PFSK-1 (cell line): ENCODE data around the gene HDAC4.

Experiments
- FOXP2 ChIP-seq: optimal IDR thresholded peaks from 2 replicates; pipeline ENCODE3; 2011; ENCODE audit warnings: borderline replicate concordance, control low read depth, inconsistent platforms; ENCODE audit not compliant: insufficient read depth; ENCODE audit errors: extremely low read length, extremely low read depth
- POLR2AphosphoS5 ChIP-seq: IDR thresholded peaks from 2 replicates; pipeline ENCODE4 v1.6.1; 2012; ENCODE audit warnings: low read depth, mild to moderate bottlenecking, control low read depth, low read length, moderate library complexity
- SIN3A ChIP-seq: IDR thresholded peaks from 2 replicates; pipeline ENCODE4 v1.6.1; 2012; ENCODE audit warnings: mild to moderate bottlenecking, low read length, moderate library complexity, borderline replicate concordance; ENCODE audit not compliant: insufficient read depth
- TAF1 ChIP-seq: IDR thresholded peaks from 2 replicates; pipeline ENCODE4 v1.6.1; 2012; ENCODE audit warnings: low read length, control low read depth, borderline replicate concordance; ENCODE audit not compliant: insufficient read depth
- TF ChIP-seq, protein P1 (sequence below), 2 experiments: IDR thresholded peaks; 2 replicates each; pipeline versions ENCODE4 v1.6.1 to v1.8.0; 2011 to 2012; ENCODE audit warnings: low read depth in 2 of 2, low read length in 2 of 2, control low read depth in 1 of 2, inconsistent platforms in 1 of 2, mild to moderate bottlenecking in 1 of 2, moderate library complexity in 1 of 2; ENCODE audit not compliant: insufficient read depth in 1 of 2

DNA sequence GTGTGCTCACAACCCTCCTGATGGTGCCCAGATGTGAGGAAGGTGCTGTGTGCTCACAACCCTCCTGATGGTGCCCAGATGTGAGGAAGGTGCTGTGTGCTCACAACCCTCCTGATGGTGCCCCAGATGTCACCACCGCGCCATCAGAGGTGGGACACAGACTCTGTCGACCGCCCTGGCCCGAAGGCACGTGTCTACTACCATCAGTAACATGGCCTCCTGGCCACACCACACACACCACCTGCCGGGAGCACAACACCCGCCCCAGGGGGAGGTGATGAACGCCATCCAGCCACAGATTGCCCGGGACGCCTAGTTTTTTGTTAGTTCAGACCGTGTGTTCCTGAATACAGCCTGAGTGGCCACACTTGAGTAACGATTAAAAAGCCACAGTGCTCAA lies 24.5 kb downstream of the HDAC4 start:
- no peak for TF ChIP-seq FOXP2
- TF ChIP-seq, protein P1, sequence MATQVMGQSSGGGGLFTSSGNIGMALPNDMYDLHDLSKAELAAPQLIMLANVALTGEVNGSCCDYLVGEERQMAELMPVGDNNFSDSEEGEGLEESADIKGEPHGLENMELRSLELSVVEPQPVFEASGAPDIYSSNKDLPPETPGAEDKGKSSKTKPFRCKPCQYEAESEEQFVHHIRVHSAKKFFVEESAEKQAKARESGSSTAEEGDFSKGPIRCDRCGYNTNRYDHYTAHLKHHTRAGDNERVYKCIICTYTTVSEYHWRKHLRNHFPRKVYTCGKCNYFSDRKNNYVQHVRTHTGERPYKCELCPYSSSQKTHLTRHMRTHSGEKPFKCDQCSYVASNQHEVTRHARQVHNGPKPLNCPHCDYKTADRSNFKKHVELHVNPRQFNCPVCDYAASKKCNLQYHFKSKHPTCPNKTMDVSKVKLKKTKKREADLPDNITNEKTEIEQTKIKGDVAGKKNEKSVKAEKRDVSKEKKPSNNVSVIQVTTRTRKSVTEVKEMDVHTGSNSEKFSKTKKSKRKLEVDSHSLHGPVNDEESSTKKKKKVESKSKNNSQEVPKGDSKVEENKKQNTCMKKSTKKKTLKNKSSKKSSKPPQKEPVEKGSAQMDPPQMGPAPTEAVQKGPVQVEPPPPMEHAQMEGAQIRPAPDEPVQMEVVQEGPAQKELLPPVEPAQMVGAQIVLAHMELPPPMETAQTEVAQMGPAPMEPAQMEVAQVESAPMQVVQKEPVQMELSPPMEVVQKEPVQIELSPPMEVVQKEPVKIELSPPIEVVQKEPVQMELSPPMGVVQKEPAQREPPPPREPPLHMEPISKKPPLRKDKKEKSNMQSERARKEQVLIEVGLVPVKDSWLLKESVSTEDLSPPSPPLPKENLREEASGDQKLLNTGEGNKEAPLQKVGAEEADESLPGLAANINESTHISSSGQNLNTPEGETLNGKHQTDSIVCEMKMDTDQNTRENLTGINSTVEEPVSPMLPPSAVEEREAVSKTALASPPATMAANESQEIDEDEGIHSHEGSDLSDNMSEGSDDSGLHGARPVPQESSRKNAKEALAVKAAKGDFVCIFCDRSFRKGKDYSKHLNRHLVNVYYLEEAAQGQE (IDR thresholded peaks at IDR 0.05; ENCODE audit: insufficient read depth in 1 of 2, low read depth in 2 of 2, low read length in 2 of 2): no peak
- TF ChIP-seq TAF1: no peak
- no peak for TF ChIP-seq POLR2AphosphoS5
- no peak for TF ChIP-seq SIN3A
